Activated T-helper 1 cell treated with anti-CD3 and anti-CD28 coated beads, Interleukin-12 subunit alpha, Interleukin-12 subunit beta, Interleukin-2, Interleukin-4 antibody, amounts not matched to agents 30 ng/mL and 10 ng/mL and 1 ng/mL, durations not matched to agents 14 hours and 24 hours and 36 hours (primary cell): ENCODE measurements around the gene TPRN. TPM values are rescaled to one million over a fixed set of nuclear protein-coding genes. Genes with fewer than 3 reads are reported as not detected.
A peak's percentile ranks its signal among the peaks of the same experiment; 100 is the strongest.

Source experiments
- DNase-seq: peaks from one replicate; pipeline ENCODE4 v3.0.0; 2021; ENCODE audit warnings: low spot score
- H3K27ac Mint-ChIP-seq: one replicate; pipeline ENCODE4 v1.8.0; 2021; ENCODE audit warnings: mild to moderate bottlenecking, mixed read lengths
- H3K27me3 Mint-ChIP-seq: one replicate; pipeline ENCODE4 v1.8.0; 2022; ENCODE audit warnings: mild to moderate bottlenecking, moderate library complexity, mixed read lengths; ENCODE audit not compliant: insufficient read depth
- H3K36me3 Mint-ChIP-seq: one replicate; pipeline ENCODE4 v1.8.0; 2021; ENCODE audit warnings: low read depth, mixed read lengths
- H3K4me1 Mint-ChIP-seq: one replicate; pipeline ENCODE4 v1.8.0; 2021; ENCODE audit warnings: low read depth, mixed read lengths
- H3K4me3 Mint-ChIP-seq: one replicate; pipeline ENCODE4 v1.8.0; 2021; ENCODE audit warnings: mild to moderate bottlenecking, moderate library complexity, mixed read lengths
- H3K9me3 Mint-ChIP-seq: one replicate; pipeline ENCODE4 v1.8.0; 2021; ENCODE audit warnings: mixed read lengths
- intact Hi-C: fragments of 100-400 bp; cut with micrococcal nuclease; formaldehyde crosslinking; loops from one replicate; pipeline ENCODE4 v1.15.1; 2024
- total RNA-seq: library from RNA; stranded (reverse); gene quantifications from 2 replicates; pipeline ENCODE4 v1.2.3, GENCODE V29; 2022

TPRN gene
- total RNA-seq, 1 donor from 2014 or later = 17.2 TPM

- Mint-ChIP-seq H3K27ac (no peak overlapping the region), H3K9me3 (no peaks in the 10 kb centered on the region), H3K4me3 (no peak overlapping the region), H3K27me3 (peaks cover 2% of the 10 kb centered on the region), H3K4me1 (peaks cover 4% of the 10 kb centered on the region), H3K36me3 (no peaks in the 10 kb centered on the region)
- intact Hi-C loops = loop anchor here (1.0 to 10.0 kb wide), 7 partner anchors 49 to 401 kb away; partner anchors contain the start of genes ABCA2, MRPL41, NDOR1 and PAXX
- peak; percentile 60 for DNase-seq
Measured at GRCh38 chr9:137150617-137151457, 49.7 kb downstream of the TPRN start.

- intact Hi-C loops = loop anchor here (2.0 to 10.0 kb wide), 5 partner anchors 55 to 402 kb away; partner anchors contain the start of genes ABCA2, MRPL41, NDOR1 and PNPLA7
- DNase-seq = no peak
- peaks cover 4% of the 10 kb centered on the region for H3K4me1 Mint-ChIP-seq
- H3K9me3 Mint-ChIP-seq = no peaks in the 10 kb centered on the region
- peaks cover 2% of the 10 kb centered on the region for H3K27me3 Mint-ChIP-seq
- H3K36me3 Mint-ChIP-seq = no peaks in the 10 kb centered on the region
- H3K27ac Mint-ChIP-seq = no peak overlapping the region
- H3K4me3 Mint-ChIP-seq = no peak overlapping the region
Measured at GRCh38 chr9:137149942-137150616, 50.5 kb downstream of the TPRN start.

DNA sequence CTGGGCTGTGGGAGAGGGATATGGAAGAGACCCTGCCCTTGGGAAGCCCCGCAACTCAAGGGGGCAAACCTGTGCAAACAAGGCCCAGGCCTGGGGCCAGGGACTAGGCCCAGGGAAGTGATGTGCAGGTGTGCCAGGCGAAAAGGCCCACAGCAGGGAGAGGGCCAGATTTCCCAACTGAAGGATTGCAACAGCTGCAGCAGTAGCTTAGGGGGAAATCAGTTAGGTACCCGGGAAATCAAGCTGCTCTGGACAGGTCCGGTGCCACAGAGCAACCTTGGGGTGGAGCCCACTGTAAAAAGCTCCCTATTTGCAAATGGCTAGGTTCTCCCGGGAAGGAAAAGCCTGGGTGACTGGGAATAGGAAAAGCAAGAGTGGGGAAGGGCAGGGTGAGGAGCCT is 51.2 kb downstream of the TPRN start:
- intact Hi-C loops = no loop called here
- Mint-ChIP-seq H3K9me3 (no peaks in the 10 kb centered on the region), H3K4me3 (no peak overlapping the region), H3K4me1 (peaks cover 4% of the 10 kb centered on the region), H3K27me3 (peaks cover 2% of the 10 kb centered on the region), H3K36me3 (no peaks in the 10 kb centered on the region), H3K27ac (no peak overlapping the region)
- DNase-seq = no peak

DNA sequence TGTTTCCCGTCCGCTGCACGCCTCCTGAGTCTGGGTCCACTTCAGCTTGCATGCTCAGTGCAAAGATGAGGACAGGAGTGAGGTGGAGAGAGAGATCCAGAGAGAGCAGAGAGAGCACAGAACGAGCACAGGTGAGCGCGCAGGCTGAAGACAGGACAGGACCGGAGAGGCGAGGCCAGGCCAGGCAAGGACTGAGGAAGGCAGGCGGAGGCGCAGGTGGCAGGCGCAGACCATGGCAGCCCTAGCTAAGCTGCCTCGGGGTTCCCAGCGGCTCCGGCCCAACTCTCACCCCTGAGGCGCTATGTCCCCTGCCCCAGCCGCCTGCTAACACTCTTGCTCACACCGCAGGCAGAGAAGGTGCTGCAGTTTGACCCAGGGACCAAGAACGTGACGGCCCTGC is 51.9 kb downstream of the TPRN start:
- Mint-ChIP-seq H3K4me1 (peaks cover 4% of the 10 kb centered on the region), H3K36me3 (no peaks in the 10 kb centered on the region), H3K4me3 (no peak overlapping the region), H3K27ac (no peak overlapping the region), H3K9me3 (no peaks in the 10 kb centered on the region), H3K27me3 (peaks cover 2% of the 10 kb centered on the region)
- no peak for DNase-seq
- intact Hi-C loops = no loop called here

GRCh38 chr9:137148242-137148641 is 52.3 kb downstream of the TPRN start:
- Mint-ChIP-seq H3K4me3 (no peak overlapping the region), H3K27me3 (peaks cover 2% of the 10 kb centered on the region), H3K4me1 (peaks cover 4% of the 10 kb centered on the region), H3K27ac (no peak overlapping the region), H3K36me3 (no peaks in the 10 kb centered on the region), H3K9me3 (no peaks in the 10 kb centered on the region)
- no peak for DNase-seq
- intact Hi-C loops = no loop called here

- no peak overlapping the region for H3K27ac Mint-ChIP-seq
- DNase-seq = no peak
- H3K9me3 Mint-ChIP-seq = no peaks in the 10 kb centered on the region
- H3K36me3 Mint-ChIP-seq = no peaks in the 10 kb centered on the region
- peaks cover 2% of the 10 kb centered on the region for H3K27me3 Mint-ChIP-seq
- H3K4me3 Mint-ChIP-seq = no peak overlapping the region
- H3K4me1 Mint-ChIP-seq = peaks cover 4% of the 10 kb centered on the region
- intact Hi-C loops = no loop called here
Measured at GRCh38 chr9:137147793-137148160, 52.8 kb downstream of the TPRN start.

- Mint-ChIP-seq H3K9me3 (no peaks in the 10 kb centered on the region), H3K4me3 (no peak overlapping the region), H3K27ac (no peak overlapping the region), H3K4me1 (peaks cover 4% of the 10 kb centered on the region), H3K36me3 (no peaks in the 10 kb centered on the region), H3K27me3 (peaks cover 2% of the 10 kb centered on the region)
- intact Hi-C loops = no loop called here
- no peak for DNase-seq
Measured at GRCh38 chr9:137147091-137147792, 53.3 kb downstream of the TPRN start.

DNA sequence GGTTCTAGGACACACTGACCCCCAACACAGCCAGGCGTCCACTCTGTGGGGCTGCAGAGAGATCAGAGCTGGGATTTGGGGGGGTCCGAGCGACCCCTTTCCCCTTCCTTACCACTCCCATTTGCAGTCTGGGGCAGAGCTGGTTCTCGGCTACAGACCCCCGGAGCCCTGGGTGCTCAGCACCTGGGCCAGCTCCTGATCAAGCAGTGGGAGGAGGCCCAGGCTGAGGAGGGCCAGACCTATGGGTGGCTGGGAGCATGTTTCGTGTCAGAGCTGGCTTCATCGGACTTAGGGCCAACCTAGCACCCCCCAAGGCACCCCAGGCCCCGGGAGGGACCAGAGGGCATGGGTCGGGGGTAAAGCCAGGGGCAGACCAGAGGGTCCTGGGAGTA is 54.0 kb downstream of the TPRN start:
- Mint-ChIP-seq H3K27me3 (peaks cover 3% of the 10 kb centered on the region), H3K4me1 (peaks cover 4% of the 10 kb centered on the region), H3K27ac (no peak overlapping the region), H3K9me3 (no peaks in the 10 kb centered on the region), H3K36me3 (no peaks in the 10 kb centered on the region), H3K4me3 (no peak overlapping the region)
- DNase-seq = no peak
- intact Hi-C loops = no loop called here

- no peaks in the 10 kb centered on the region for H3K36me3 Mint-ChIP-seq
- intact Hi-C loops = no loop called here
- DNase-seq = no peak
- H3K9me3 Mint-ChIP-seq = no peaks in the 10 kb centered on the region
- H3K27me3 Mint-ChIP-seq = peaks cover 3% of the 10 kb centered on the region
- no peak overlapping the region for H3K4me3 Mint-ChIP-seq
- H3K4me1 Mint-ChIP-seq = no peaks in the 10 kb centered on the region
- no peak overlapping the region for H3K27ac Mint-ChIP-seq
Measured at GRCh38 chr9:137145731-137146526, 54.6 kb downstream of the TPRN start.

GRCh38 chr9:137143459-137143858 is 57.1 kb downstream of the TPRN start:
- H3K9me3 Mint-ChIP-seq = no peaks in the 10 kb centered on the region
- intact Hi-C loops = no loop called here
- H3K27ac Mint-ChIP-seq = no peak overlapping the region
- DNase-seq = no peak
- no peaks in the 10 kb centered on the region for H3K4me1 Mint-ChIP-seq
- H3K27me3 Mint-ChIP-seq = peaks cover 14% of the 10 kb centered on the region
- H3K36me3 Mint-ChIP-seq = no peaks in the 10 kb centered on the region
- H3K4me3 Mint-ChIP-seq = no peak overlapping the region

GRCh38 chr9:137141976-137142936 is 58.3 kb downstream of the TPRN start:
- Mint-ChIP-seq H3K4me3 (no peak overlapping the region), H3K27me3 (peaks cover 24% of the 10 kb centered on the region), H3K9me3 (no peaks in the 10 kb centered on the region), H3K27ac (peak overlapping the region; percentile 5), H3K36me3 (no peaks in the 10 kb centered on the region), H3K4me1 (no peaks in the 10 kb centered on the region)
- intact Hi-C loops = no loop called here
- no peak for DNase-seq
